GM18511 (cell line): Measurements from ENCODE around the gene SLC25A48.

Experiments used
- ATAC-seq: cut with Tn5 transposase; IDR thresholded peaks from one replicate; pipeline ENCODE4 v1.9.1; 2021; ENCODE audit warnings: mild to moderate bottlenecking, moderate library complexity; ENCODE audit not compliant: unreplicated experiment

Gene SLC25A48

DNA sequence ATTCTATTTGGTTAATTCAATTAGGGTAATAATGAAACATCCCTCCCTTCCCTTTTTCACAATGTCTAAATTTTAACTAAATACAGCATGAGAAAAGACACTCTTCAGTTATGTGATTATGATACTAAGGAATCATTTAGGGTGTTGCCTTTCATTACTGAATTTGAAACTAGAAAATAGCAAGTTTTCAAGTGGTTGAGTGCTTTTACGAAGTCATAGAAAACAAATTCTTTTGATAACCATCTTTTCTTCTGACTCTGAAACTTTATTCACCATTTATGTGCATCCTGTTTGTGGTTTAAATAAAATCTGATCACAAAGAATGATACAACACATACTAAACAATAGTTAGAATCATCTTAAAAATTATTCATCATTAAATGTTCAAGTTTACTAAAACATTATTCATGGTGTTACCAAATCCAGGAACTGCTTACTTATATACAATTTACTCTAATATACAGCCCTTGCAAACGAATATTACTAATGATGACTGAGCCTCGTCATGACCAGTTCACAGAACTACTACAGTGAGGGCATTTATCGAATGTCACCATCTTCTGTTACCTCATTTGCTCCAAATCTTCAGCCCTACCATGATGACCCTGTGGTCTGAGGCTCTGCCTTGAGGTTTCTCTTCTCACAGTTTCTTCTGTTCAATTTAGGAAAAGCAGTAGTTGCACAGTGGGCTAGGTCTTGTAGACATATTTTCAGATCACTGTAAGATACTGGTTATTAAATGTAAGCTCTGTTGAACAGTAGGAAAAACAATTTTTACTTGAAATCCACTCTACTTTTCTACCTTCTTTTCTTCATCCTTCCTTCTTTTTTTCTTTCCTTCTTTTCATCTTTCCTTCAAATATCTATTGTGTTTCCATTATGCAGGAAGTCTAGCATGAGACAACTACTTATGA, 79.5 kb downstream of the SLC25A48 start:
- ATAC-seq = no peak

DNA sequence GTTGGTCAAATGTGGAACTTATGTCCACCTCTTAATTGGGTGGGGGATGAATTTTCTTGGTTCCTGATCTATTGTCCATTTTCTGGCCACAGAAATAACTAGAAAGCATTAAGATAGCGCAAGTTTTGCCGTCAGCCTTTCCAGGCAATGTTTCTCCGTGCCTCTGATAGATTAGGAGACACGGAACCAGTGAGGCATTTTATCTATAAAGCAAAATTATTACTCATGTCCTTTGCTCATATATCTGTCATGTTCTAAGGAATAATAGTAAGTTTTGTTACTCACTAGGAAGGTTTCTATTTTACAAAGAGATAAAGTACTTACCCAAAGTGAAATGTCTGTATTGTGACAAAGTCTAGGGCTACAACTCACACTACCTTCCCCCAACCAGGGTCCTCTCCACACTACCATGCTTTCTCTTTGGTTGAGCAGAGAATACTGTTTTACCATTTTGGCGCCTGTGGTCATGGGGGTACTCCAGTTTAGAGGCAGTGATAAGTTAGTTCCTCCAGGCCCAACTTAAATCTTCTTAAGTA, 81.1 kb downstream of the SLC25A48 start:
- ATAC-seq = no peak

DNA sequence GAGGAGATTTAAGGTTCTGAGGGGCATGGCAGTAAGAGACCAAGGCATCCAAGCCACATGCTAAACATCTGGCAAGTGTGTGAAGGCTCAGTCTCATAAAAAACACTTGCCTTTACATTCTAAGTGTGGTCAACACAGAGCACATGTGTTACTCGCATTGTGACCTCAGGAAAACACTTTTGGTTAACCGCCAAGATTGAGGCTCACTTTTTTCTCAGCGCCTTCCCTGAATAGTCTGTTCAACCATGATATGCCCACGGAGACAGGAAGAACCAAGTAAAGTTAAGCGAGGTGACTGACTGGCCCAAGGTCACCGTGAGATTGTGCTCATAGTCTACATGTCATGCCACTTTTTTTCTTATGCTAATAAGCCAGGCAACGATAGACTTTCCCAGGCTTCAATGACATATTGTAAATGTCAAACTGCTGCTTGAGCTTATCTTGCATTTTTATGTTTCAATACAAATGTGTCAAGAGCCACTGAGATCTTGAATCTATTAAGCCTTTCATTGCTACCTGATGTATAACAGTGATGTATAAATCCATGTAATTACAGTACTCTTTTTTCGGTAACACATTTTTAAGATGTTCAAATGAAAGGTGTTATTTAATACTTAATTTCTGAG, 82.3 kb downstream of the SLC25A48 start:
- no peak for ATAC-seq

DNA sequence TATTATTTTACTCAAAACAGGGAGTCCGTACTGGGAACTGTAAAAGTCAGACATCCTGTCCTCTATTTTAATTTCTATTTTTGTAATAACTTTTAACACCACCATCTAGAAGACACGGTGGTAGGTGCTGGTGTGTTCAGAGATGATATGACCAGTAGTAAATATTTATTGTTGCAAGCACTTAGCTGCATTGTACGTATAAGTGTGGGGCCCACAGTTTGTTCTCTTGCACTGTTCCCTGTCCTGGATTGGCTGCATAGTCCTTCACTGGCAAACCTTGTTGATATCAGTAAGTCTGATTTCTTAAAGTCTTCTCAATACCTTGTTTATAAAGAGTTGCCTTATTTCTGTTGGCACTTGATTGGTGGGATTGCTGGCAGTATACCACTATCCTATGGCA, 85.7 kb downstream of the SLC25A48 start:
- no peak for ATAC-seq

DNA sequence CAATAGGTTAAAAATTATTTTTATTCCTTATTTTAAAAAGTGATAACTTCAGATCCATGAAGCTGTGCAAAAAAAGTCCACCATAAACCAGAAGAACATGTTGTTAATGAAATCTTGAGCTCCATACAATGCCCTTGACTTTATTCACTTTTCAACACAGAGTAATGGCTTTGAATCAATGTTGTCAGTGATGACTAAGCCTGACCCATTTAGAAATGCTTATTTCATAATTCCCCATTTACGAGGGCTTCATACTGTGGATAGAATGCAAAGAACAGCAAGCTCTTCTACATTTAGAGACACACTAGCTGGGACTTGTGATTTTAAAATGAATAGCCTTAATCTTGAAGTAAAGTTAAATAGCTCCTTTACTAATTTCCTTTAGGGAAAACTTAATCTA, 86.9 kb downstream of the SLC25A48 start:
- ATAC-seq = no peak

DNA sequence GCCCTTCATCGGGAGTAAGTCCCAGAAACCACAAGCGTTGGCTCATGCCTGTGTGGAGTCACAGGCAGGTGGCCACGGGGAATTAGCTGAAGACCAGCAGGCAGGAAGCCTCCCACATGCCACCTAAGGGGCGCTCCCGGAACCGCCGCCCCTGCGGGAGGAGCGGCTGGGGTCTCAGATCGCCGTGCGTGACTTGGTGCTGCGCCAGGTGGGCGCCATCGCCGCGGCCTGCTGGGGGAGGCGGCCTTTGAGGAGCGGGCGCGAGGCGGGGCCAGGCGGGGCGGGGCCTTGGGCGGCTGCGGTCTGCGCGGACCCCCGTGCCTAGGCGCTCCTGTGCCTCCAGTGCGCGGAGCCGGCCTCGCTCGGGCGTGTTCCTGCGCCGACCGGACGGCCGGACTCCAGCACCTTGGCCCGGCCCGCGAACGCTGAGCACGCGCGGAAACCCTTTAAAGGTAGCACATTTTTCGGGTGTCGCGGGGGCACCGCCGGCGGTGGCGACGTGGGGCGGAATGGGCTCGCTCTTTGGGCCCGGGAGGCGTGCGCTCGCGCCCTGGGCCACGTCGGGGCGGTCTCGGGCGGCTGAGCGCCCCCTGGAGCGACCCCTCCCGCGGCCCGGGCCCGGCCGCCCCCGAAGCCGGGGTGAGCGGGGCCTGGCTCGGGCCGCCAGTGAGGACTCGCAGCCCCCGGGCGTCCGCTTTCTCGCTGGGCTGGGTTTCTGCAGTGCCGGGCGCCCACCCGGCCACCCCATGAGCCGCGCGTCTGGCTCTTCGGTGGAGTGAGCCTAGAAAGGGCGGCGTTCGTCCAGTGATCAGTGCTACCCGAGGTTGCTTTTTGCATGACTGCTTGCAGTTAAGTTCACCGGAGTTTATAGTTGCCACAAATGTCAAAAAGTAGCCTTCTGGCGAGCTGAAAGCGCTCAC, 95.8 kb downstream of the SLC25A48 start:
- ATAC-seq = no peak

DNA sequence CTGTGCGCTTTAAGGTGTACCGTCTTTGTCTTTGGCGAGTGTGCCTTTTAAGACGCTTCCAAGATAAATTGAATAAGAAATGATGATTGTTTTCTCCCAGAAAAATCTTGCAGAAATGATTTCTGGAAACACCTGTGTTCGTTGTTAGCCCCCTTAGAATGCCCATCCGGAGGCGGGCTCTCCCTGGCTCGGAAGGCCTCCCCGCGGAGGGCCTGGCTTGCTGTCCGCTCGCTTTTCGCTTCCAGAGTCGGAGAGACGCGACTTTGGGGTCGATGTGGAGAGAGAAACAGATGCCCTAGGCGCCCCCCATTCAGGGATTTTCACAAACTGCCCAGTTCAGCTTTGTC, 96.5 kb downstream of the SLC25A48 start:
- no peak for ATAC-seq

DNA sequence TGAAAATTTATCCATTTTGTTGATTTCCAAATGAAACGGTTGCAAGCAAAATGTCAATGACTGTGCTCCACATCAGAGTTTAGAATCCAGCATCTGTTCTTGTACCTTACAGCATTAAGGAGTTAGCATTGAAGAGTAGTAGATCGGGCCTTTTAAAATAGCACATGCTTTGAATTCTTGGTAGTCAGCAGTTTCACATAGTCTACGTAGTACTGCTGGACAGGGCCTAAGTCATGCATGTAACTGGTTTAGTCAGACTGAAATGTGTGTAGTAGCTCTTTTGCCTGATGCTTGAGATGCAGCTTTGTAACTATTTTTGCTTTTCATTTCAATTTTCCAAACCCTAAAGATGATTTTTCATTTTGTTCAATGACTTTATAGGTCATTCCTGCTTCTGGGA, 100.5 kb downstream of the SLC25A48 start:
- ATAC-seq = no peak

DNA sequence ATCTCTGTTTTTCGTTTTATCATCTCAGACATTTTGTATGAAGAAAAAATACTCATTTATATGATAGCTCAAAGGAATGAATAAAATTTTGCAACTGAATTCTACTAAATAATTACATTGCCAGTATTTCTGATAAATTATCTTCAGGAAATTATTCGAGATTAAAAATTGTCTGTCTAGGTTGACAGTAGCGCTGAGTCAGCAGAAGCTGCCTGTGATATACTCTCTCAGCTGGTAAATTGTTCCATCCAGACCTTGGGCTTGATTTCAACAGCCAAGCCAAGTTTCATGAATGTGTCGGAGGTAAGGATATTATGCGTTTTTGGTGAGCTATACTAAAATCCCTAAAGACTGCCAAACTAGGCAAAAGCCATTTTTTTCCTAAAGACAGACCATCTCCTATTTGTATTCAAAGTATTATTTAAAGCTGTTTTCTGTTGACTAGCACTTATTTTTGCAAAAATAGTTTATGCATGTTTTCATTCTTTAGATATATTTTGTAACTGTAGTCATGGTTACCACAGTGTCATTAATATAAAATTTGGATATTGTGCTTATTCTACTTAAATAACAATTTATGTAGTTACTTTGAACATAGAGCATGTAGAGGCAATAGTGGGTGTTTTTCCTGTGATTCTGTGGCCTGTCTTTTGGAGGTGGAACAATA, 102.9 kb downstream of the SLC25A48 start:
- no peak for ATAC-seq
